Pericardium fibroblast (primary cell): ENCODE measurements around the gene BACH1. TPM values are rescaled to one million over a fixed set of nuclear protein-coding genes. Genes with fewer than 3 reads are reported as not detected.

Experiments used
- total RNA-seq: library from RNA; depleted of rRNA; stranded (reverse); fragments of >200 nt; gene quantifications from 2 replicates; pipeline ENCODE4 v1.2.3, GENCODE V29; 2015

Gene BACH1
- 30.9 and 34.7 TPM in 2 replicates for total RNA-seq

DNA sequence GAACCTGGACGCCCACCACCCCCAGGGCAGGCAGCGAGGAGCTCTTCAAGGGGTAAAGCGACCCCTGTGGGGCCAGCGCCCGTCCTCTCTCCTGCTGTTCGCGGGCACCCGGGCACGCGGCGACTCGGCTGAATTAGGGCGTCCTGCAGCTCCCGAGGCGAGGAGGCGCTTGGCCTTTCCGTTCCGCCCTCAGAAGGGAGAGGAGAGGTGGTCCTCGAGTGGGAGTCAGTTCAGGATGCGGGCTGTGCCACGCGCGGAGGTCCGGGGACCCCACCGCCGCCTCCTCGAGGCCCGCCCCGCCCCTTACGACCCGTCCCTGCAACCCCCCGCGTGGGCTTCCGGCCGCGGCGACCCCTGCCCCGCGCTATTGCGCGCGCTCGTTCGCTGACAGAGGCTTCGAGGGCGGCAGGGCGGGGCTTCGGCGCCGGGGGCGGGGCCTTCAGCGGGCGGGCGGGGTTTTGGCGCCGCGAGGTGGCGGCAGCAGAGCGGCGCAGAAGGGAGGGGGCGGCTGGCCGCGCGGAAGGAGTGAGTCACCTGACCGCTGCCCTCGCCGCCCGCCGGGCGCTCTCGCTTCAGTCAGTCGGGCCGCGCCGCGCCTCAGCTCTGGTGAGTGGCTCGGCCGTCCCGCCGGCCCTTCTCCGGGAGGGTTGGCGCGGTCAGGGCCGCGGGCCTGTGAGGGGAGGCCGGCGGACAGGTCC, at the start of gene BACH1:
Gene BACH1, plus strand, starts transcription at position 575 of the 698 bp plus-strand sequence. CDS start 22,359 bp downstream, outside the sequence.

Other genes with a start within 250 kb of the BACH1 start
- gene CCT8, start 225.3 kb upstream of the BACH1 start, total RNA-seq, result 132 and 154 TPM in 2 replicates
- 1.2 and 3.6 TPM in 2 replicates for gene MAP3K7CL, start 168.3 kb upstream of the BACH1 start, total RNA-seq